Medulla oblongata (tissue), 1 donor: ENCODE data around the gene GAS2L2.

ENCODE experiments used
- DNase-seq: peaks from one replicate; pipeline ENCODE4 v3.0.0-alpha.2; 2015; ENCODE audit errors: extremely low spot score

GAS2L2 gene

GRCh38 chr17:35747540-35748017, 5.5 kb downstream of the GAS2L2 start:
- peak; percentile 85 for DNase-seq

GRCh38 chr17:35745749-35746320, 7.2 kb downstream of the GAS2L2 start:
- DNase-seq: no peak

GRCh38 chr17:35745246-35745645, 7.8 kb downstream of the GAS2L2 start:
- no peak for DNase-seq

GRCh38 chr17:35744830-35745229, 8.2 kb downstream of the GAS2L2 start:
- no peak for DNase-seq

- no peak for DNase-seq
These were observed 9.3 kb downstream of the GAS2L2 start for GRCh38 chr17:35743626-35744328.

GRCh38 chr17:35742896-35743477, 10.1 kb downstream of the GAS2L2 start:
- DNase-seq: no peak

- DNase-seq: no peak
These were observed 10.5 kb downstream of the GAS2L2 start for GRCh38 chr17:35742496-35742895.

GRCh38 chr17:35740997-35741931, 11.8 kb downstream of the GAS2L2 start:
- no peak for DNase-seq

- no peak for DNase-seq
These were observed 12.8 kb downstream of the GAS2L2 start for GRCh38 chr17:35740216-35740615.

GRCh38 chr17:35738519-35739133, 14.4 kb downstream of the GAS2L2 start:
- DNase-seq: no peak

- no peak for DNase-seq
These were observed 16.8 kb downstream of the GAS2L2 start for GRCh38 chr17:35736236-35736635.

GRCh38 chr17:35735036-35735805, 17.8 kb downstream of the GAS2L2 start:
- no peak for DNase-seq

- no peak for DNase-seq
These were observed 18.6 kb downstream of the GAS2L2 start for GRCh38 chr17:35734396-35734795.

GRCh38 chr17:35733366-35733765, 19.7 kb downstream of the GAS2L2 start:
- DNase-seq: no peak

GRCh38 chr17:35732806-35733136, 20.3 kb downstream of the GAS2L2 start:
- DNase-seq: no peak

- no peak for DNase-seq
These were observed 20.9 kb downstream of the GAS2L2 start for GRCh38 chr17:35731917-35732805.

- peak; percentile 56 for DNase-seq
These were observed 21.7 kb downstream of the GAS2L2 start, which contains the start of gene RASL10B for GRCh38 chr17:35731239-35731916. Gene RASL10B, plus strand, starts transcription at chr17:35731639. Its CDS starts 3,546 bp downstream, at chr17:35735185.

- no peak for DNase-seq
These were observed 22.5 kb downstream of the GAS2L2 start for GRCh38 chr17:35730400-35731005.

GRCh38 chr17:35729405-35729833, 23.6 kb downstream of the GAS2L2 start:
- DNase-seq: no peak
